Fibroblast of lung (primary cell): ENCODE results near the gene HSD3B1. TPM values are rescaled to one million over a fixed set of nuclear protein-coding genes. Genes with fewer than 3 reads are reported as not detected.

Experiments
- DNase-seq, 2 donors: peaks; one replicate each; pipeline versions ENCODE4 v3.0.0 to v3.0.0-alpha.2; 2010; ENCODE audit warnings: low read depth in 2 of 2
- H2AFZ ChIP-seq: 2 replicates; pipeline ENCODE4 v1.5.1; 2012; ENCODE audit warnings: low read length, control low read depth, inconsistent platforms
- H3K27ac ChIP-seq: 2 replicates; pipeline ENCODE4 v1.5.1; 2011; ENCODE audit warnings: low read length, control low read depth; ENCODE audit not compliant: insufficient read depth
- H3K27me3 ChIP-seq: 2 replicates; pipeline ENCODE4 v1.5.1; 2011; ENCODE audit warnings: mild to moderate bottlenecking, low read length; ENCODE audit not compliant: control insufficient read depth, insufficient read depth
- H3K36me3 ChIP-seq: 2 replicates; pipeline ENCODE4 v1.5.1; 2011; ENCODE audit warnings: low read length; ENCODE audit not compliant: control insufficient read depth, insufficient read depth
- H3K4me1 ChIP-seq: 2 replicates; pipeline ENCODE4 v1.5.1; 2011; ENCODE audit warnings: low read length; ENCODE audit not compliant: control insufficient read depth, insufficient read depth; ENCODE audit errors: extremely low read depth
- H3K4me2 ChIP-seq: 2 replicates; pipeline ENCODE4 v1.5.1; 2011; ENCODE audit warnings: low read length, control low read depth; ENCODE audit not compliant: insufficient read depth; ENCODE audit errors: extremely low read depth
- H3K4me3 ChIP-seq, 4 experiments: fragments of 200-600 bp in 1 of 4; sonication (generic) in 1 of 4; replicated peaks in 1 of 4; 2 replicates each; pipeline ENCODE4 v1.5.1; 2011 to 2016; ENCODE audit warnings: low read length in 4 of 4, low read depth in 3 of 4, mild to moderate bottlenecking in 3 of 4, control low read depth in 2 of 4, inconsistent platforms in 1 of 4, mixed read lengths in 1 of 4; ENCODE audit not compliant: insufficient read depth in 1 of 4; ENCODE audit errors: control extremely low read depth in 1 of 4
- H3K79me2 ChIP-seq: 2 replicates; pipeline ENCODE4 v1.5.1; 2012; ENCODE audit warnings: mild to moderate bottlenecking, low read length, inconsistent platforms; ENCODE audit not compliant: control insufficient read depth, insufficient read depth
- H3K9ac ChIP-seq: 2 replicates; pipeline ENCODE4 v1.5.1; 2011; ENCODE audit warnings: mild to moderate bottlenecking, low read length, control low read depth; ENCODE audit not compliant: insufficient read depth
- H3K9me3 ChIP-seq: 2 replicates; pipeline ENCODE4 v1.5.1; 2012; ENCODE audit warnings: low read depth, low read length; ENCODE audit not compliant: control insufficient read depth, insufficient read depth
- H4K20me1 ChIP-seq: 2 replicates; pipeline ENCODE4 v1.5.1; 2011; ENCODE audit warnings: low read length; ENCODE audit not compliant: control insufficient read depth, insufficient read depth; ENCODE audit errors: extremely low read depth
- EZH2 ChIP-seq: IDR thresholded peaks from 2 replicates; pipeline ENCODE4 v1.5.1; 2012; ENCODE audit warnings: low read length, control low read depth, mild to moderate bottlenecking; ENCODE audit errors: missing control alignments
- polyA plus RNA-seq, 2 donors: library from polyadenylated mRNA; depleted of rRNA in 1 of 2; stranded (reverse) in 1 of 2; unstranded in 1 of 2; fragments of >200 nt; gene quantifications; 2 replicates each; pipeline ENCODE4 v1.2.1, GENCODE V29; 2011 to 2012; ENCODE audit warnings: missing spikeins in 1 of 2
- total RNA-seq: library from RNA; depleted of rRNA; stranded (reverse); fragments of >200 nt; gene quantifications from 2 replicates; pipeline ENCODE4 v1.2.1, GENCODE V29; 2014
- TF ChIP-seq, protein P1 (sequence below), 2 donors: IDR thresholded peaks in 1 of 2; conservative IDR thresholded peaks in 1 of 2; 1 replicate in 1 of 2; 2 replicates in 1 of 2; pipeline ENCODE4 v1.5.1; 2011 to 2012; ENCODE audit warnings: low read length in 2 of 2, control low read depth in 1 of 2, inconsistent platforms in 1 of 2, low read depth in 1 of 2, mild to moderate bottlenecking in 1 of 2

HSD3B1 gene
- total and polyA plus RNA-seq, 2 donors (not counting 1 experiment from before 2014, with no cell fraction given) = not detected

DNA sequence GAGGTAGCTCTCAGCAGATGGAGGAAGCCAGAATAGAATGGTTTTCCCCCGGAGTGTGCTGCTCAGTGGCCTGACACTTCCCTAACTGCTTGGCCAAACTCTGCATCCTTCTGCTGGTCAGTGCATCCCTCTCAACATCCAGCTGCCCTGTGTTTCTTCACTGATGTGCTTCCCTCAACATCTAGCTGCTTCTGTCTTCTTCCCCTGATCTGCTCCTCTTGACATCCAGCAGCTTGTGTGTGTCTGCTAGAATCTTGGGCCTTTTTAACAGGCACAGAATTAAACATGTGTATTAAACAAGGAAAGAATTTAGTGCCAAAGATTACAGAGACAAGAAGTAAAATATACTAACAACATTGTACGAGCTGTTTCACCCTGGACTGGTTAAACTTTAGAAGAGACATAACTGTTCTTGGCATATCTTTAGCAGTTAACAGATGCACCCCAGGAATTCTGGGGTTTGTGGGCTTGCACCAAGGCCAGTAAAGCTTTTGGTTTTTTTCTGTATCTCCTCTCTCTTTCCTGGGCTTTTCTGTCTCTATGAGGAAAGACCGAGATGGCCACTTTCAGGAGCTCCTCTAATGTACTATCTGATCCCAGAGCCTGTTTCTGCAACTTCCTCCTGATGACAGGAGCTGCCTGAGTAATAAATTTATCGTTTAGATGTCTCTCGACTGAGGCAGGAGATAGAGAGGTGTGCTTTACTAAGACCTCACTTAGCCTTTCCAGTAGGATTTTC is 34.8 kb upstream of the HSD3B1 start:
- Histone ChIP-seq H3K27me3 (no peaks in the 10 kb centered on the region), H2AFZ (no peak overlapping the region), H3K4me2 (no peak overlapping the region), H3K4me3 (no peak overlapping the region), H3K4me1 (no peaks in the 10 kb centered on the region), H3K9me3 (no peaks in the 10 kb centered on the region), H3K27ac (no peak overlapping the region), H3K79me2 (no peaks in the 10 kb centered on the region), H4K20me1 (no peaks in the 10 kb centered on the region), H3K36me3 (no peaks in the 10 kb centered on the region), H3K9ac (no peak overlapping the region)
- TF ChIP-seq, protein P1, sequence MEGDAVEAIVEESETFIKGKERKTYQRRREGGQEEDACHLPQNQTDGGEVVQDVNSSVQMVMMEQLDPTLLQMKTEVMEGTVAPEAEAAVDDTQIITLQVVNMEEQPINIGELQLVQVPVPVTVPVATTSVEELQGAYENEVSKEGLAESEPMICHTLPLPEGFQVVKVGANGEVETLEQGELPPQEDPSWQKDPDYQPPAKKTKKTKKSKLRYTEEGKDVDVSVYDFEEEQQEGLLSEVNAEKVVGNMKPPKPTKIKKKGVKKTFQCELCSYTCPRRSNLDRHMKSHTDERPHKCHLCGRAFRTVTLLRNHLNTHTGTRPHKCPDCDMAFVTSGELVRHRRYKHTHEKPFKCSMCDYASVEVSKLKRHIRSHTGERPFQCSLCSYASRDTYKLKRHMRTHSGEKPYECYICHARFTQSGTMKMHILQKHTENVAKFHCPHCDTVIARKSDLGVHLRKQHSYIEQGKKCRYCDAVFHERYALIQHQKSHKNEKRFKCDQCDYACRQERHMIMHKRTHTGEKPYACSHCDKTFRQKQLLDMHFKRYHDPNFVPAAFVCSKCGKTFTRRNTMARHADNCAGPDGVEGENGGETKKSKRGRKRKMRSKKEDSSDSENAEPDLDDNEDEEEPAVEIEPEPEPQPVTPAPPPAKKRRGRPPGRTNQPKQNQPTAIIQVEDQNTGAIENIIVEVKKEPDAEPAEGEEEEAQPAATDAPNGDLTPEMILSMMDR (conservative IDR thresholded peaks at IDR 0.05 in 1 of 2, IDR thresholded peaks at IDR 0.05 in 1 of 2; ENCODE audit: low read depth in 1 of 2, low read length in 2 of 2) = no peak
- TF ChIP-seq EZH2 = no peak
- no peak for DNase-seq

DNA sequence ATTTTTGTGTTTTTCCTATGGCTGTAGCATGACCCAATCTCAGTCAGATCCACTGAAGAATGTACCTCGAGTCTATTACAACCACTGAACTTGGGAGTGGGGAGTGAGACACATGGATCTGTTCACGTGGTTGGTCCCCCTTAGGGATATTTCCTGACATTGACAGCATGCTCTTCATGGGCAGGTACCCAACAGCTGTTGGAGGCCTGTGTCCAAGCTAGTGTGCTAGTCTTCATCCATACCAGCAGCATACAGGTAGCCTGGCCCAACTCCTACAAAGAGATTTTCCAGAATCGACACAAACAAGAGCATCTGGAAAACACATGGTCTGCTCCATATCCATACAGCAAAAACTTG is 34.2 kb upstream of the HSD3B1 start:
- H4K20me1 ChIP-seq = no peaks in the 10 kb centered on the region
- no peak overlapping the region for H3K27ac ChIP-seq
- no peak for TF ChIP-seq EZH2
- TF ChIP-seq, protein P1 (conservative IDR thresholded peaks at IDR 0.05 in 1 of 2, IDR thresholded peaks at IDR 0.05 in 1 of 2; ENCODE audit: low read depth in 1 of 2, low read length in 2 of 2) = no peak
- H3K9ac ChIP-seq = no peak overlapping the region
- no peaks in the 10 kb centered on the region for H3K9me3 ChIP-seq
- no peaks in the 10 kb centered on the region for H3K36me3 ChIP-seq
- H3K4me2 ChIP-seq = no peak overlapping the region
- H3K4me3 ChIP-seq = no peak overlapping the region
- no peaks in the 10 kb centered on the region for H3K79me2 ChIP-seq
- no peak for DNase-seq
- H3K27me3 ChIP-seq = no peaks in the 10 kb centered on the region
- H3K4me1 ChIP-seq = no peaks in the 10 kb centered on the region
- no peak overlapping the region for H2AFZ ChIP-seq

DNA sequence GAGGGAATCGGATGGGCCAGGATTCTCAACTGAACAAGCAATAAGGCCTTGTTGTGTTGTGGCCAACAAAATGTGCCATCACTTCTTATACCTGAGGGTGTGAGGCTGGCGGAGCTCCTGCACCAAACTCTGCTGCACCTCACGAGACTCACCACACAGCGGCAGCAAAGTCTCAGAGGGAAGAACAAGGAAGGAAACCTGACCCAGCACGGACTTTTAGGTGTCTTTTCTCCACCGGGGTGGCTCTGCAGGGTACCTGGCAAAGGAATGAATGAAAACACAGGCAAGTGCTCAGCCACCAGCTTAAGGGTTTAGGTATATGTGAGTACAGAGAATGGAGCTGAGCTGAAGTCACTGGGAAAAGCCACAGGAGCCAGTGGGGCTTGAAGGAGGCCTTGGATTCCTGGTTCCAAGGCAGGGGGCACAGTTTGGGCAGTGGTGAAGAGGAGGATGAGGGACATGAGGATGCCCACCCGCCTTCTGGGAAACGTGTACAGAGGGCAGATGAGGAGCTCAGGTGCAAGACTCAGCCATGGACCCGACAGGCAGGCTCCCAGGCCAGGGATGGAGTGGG is 31.1 kb upstream of the HSD3B1 start:
- H4K20me1 ChIP-seq = no peaks in the 10 kb centered on the region
- no peaks in the 10 kb centered on the region for H3K36me3 ChIP-seq
- no peaks in the 10 kb centered on the region for H3K79me2 ChIP-seq
- no peak overlapping the region for H2AFZ ChIP-seq
- H3K27me3 ChIP-seq = no peaks in the 10 kb centered on the region
- TF ChIP-seq, protein P1 (conservative IDR thresholded peaks at IDR 0.05 in 1 of 2, IDR thresholded peaks at IDR 0.05 in 1 of 2; ENCODE audit: low read depth in 1 of 2, low read length in 2 of 2) = peak; percentile 24 to 68
- TF ChIP-seq EZH2 = no peak
- peak; percentile 11 to 18 for DNase-seq
- no peak overlapping the region for H3K4me2 ChIP-seq
- H3K27ac ChIP-seq = no peak overlapping the region
- H3K9ac ChIP-seq = no peak overlapping the region
- no peak overlapping the region for H3K4me3 ChIP-seq
- H3K9me3 ChIP-seq = no peaks in the 10 kb centered on the region
- no peaks in the 10 kb centered on the region for H3K4me1 ChIP-seq
